ENCODE measurements around the gene CARD10.
"Not testable (repeated sequence)": the region's sequence is repeated elsewhere in the genome, so short reads cannot be mapped to it uniquely, and the experiment has no call there.

CARD10 gene

DNA sequence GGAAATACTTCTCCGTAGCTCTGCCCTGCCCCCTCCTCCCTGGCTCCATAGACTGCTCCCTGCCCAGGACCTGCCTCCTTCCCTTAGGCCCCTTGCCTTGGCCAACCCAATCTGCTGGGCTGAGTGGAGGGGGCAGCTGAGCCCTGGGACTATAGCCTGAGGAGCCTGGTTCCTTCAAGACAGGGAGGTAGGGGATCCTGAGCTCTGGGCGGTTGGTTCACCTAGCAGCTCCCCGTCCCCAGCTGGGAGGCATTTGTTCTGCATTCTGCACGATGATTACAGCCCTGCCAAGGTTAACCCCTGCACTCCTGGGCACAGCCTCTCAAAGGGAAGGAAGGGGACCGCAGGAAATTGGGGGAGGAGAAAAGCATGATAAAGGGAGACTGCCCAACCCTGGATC is 37.5 kb upstream of the CARD10 start:
- DNase-seq (ENCODE audit: low read depth in 2 of 2) = no peak

DNA sequence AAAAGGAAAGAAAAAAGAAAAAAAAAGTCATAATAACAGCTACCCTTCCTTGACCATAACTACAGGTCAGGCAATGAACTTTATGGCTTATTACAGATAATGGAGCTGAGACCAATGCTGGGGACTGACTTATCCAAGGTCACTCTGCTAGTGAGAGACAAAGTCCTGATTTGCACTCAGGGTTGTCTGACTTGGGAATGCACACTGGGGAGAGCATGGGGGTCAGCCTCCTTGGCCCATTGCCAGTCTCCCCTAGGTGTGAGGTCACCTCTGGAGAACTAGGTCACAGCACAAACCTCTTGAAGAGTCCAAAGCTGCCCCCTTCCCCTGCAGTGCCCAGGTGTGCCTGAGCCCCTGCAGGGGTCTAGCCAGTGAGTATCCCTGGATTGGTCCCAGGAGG is 35.8 kb upstream of the CARD10 start:
- no peak for DNase-seq (ENCODE audit: low read depth in 2 of 2)

DNA sequence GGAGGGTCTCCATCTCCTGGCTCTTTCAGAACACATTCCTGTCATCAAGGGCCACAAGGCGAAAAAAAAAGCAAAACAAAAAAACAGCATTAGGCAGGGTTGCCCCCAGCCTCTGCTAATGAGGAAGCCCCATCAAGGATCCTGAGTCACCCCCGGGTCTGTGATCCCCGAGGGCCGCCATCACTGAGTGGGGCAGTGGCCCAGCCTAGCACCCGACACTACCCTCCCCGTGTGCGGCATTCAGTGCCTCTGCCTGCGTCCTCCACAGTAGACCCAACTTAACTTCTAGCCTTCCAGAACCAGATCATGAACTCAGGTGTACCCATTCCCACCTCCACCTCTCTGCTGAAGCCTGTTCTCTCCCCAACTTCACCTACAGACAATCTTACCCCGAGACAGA is 34.5 kb upstream of the CARD10 start:
- no peak for DNase-seq (ENCODE audit: low read depth in 2 of 2)

DNA sequence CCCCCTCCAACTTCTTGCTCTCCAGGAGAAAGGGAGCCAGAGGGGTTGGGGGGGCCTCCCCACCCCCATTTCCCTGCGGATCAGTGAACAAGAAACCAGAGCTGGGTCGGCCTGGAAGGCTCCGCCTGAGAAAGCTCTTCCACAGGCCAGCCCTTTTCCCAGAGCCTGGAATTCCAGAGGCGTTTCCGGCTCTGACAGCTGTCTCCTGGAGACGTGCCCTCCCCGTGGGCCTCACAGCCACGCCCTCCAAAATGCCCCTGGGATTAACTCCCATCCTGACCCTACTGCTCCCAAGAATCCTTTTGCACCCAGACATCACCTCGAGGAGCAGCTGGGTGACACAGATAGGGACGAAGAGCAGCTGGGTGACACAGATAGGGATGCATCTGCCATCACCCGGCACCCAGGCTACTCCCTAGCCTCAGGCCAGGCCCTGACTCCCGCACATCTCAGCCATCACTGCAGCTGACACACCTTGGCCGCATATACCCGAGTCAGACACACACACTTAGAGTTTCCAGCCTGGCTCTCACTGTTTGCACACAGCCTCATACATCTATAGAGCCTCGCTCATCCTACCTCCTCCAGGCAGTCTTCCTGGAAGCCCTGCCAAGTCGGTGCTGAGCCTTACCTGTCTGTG is 33.4 kb upstream of the CARD10 start:
- DNase-seq (ENCODE audit: low read depth in 2 of 2) = no peak

DNA sequence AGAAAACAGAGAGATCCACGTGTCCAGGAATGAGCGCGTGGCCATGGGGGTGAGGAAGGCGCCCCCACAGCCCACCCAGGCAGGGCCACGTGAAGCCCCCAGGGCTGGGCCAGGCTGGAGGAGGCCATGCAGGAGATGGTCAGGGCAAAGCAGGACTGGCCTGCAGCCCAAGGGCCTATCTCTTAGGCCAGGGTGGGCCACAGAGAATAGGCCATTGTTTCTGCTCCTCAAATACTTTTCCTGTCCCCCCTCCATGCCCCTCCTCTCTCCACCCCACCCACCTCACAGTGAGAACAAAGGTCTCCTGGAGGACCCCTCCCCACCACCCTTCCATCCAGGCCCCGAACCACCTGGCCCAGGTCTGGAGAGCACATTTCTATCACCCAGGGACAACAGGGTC is 32.8 kb upstream of the CARD10 start:
- no peak for DNase-seq (ENCODE audit: low read depth in 2 of 2)

DNA sequence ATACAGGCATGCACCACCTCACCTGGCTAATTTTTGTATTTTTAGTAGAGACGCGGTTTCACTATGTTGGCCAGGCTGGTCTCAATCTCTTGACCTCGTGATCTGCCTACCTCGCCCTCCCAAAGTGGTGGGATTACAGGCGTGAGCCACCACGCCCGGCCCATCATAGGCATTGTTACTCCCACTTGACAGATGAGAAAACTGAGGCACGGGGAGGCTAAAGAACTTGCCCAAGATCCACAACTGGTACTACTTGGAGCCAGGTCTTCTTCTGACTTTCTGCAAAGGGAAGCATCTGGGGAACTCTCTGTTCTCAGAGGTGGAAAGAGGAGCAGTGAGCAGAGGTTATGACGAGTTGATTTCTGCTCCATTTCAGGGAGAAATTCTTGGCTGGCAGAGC is 31.7 kb upstream of the CARD10 start:
- DNase-seq (ENCODE audit: low read depth in 2 of 2) = not testable (repeated sequence)

DNA sequence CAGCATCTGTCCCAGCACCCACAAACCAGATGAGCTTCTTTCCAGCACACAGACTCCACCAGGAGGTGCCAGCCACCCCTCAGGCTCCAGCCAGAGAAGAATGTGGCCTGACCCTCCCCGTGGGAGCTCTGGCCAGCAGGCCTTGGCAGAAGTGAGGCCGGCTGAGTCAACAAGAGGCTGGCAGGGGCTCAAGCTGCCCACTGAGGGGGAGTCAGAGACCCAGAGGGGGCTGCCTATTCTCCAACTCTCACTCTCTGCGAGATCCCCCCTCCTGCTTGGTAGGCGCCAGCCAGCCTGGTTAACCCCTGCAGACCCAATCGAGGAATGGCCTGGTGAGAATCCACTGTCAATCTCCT is 30.5 kb upstream of the CARD10 start:
- DNase-seq (ENCODE audit: low read depth in 2 of 2) = no peak

DNA sequence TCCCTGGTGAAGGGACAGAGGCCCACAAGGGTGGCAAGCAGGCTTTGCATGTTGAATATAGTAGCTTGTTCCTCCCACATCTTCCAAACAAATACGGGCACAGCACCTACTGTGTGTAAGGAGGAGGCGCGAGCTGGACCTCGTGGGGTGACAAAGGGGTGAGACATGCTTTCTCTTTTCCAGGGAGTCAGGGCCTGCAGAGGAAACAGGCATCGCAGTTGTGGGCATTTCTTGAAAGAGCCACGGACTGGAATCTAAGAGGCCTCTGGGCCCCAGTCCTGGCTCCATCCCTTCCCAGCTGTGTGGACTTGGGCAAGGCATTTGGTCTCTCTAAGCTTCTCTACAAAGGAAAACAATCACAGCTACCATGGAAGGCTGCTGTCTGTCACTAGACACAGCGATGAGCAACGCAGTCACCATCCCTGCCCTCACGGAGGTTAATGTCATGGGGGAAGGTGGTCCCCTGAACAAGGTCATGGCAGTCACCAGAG is 28.1 kb upstream of the CARD10 start:
- DNase-seq (ENCODE audit: low read depth in 2 of 2) = no peak

DNA sequence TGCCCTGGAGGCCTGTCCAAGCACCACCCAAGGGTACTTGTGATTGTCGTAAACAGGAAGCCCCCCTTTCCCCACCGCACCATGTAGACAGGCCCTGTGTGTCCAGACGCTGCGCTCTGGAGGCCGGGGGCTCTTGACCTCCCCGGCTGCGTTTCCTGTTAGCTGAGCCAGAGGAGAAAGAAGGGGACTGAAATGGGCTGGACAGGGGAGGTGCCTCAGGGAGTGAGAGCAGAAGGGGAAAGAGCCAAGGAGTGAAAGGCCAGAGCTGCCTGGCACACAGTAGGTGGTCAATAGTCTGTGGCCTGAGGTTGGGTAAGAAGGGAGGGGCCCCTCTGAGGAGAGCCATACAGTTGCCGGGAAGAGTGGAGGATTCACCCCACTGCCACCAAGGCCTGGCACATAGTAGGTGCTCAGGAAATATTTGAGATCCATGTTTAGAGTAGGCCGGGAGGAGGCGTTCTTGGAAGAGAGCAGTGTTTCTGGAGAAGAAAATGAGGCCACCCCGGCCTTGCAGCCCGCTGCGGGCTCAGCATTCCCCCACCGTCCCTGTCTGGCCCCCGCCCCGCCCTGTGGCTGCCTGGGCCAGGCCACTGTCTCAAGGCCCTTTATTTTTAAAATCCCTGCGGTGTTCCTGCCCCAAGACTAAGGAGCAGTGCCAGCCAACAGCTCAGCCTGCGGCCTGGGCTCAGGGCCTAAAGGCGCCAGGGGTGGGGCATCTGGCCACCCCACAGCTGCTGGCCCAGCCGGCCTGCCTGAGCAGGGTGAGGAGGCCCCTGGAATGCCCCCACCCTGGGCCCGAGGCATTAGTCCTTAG is 27.4 kb upstream of the CARD10 start:
- no peak for DNase-seq (ENCODE audit: low read depth in 2 of 2)

DNA sequence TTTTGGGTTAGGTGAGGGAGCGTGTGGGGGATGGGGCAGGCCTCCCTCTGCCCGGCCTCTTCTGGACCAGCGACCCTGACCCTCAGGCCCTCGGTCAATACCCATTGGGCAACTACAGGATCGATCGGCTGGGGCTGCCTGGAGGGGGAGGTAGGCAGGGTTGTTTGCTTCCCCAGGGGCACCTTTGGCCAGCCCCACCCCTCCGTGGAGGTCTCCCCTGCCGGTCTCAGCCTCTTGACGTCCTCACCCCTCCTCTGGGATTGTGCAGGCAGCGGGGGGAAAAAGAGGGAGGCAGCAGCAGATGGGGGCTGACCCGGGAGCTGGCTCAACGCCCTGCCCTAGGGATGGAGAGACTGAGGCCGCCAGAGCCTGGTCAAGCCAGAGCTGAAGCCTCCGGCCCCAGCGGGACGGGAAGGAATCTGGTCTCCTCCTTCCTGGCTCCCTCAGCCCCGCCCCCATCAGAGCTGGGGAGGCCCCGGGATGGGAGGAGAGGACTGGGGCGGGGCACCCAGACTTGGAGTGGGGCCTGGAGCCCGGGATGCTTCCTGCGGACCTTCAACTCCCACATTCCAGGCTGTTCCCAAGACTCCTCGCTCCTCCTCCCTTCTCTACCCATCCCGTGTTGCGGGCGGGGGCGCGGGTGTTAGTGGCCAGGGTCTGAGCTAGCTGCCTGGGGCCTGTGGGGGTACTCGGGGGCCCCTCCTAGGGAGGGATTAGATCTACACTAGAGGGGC is 26.7 kb upstream of the CARD10 start:
- no peak for DNase-seq (ENCODE audit: low read depth in 2 of 2)

DNA sequence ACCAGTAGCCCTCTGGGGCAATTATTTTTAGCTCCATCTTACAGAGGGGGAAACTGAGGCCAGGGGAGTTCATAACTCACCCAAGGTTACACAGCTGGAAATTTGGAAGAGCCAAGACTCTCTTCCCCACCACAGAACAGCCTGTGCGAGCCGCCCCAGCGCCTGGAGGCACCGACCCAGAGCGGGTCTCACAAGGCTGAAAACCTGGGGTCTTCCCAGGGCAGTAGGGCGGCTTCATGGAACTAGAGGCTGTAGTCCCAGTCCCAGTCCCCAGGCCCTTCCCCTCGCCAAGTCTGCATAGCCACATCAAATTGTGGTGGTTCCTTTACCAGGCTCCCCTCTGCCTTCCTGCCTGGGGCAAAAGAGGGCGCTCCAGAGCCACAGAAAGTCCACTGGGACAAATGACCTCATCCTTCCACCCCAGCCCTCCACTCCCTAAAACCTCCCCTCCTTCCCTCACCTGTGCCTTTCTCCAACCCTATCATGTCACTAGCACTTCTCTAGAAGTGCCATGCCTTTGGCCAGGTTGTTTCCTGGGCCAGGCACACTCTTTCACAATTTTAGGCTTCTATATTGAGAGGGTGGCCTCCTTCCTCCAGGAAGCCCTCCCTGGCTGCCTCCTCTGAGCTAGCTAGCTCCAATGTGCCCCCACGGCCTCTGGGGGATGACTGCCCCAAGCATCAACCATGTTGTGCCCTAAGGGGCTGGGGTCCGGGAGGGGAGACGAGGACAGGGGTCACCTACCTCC is 25.9 kb upstream of the CARD10 start:
- DNase-seq (ENCODE audit: low read depth in 2 of 2) = no peak

DNA sequence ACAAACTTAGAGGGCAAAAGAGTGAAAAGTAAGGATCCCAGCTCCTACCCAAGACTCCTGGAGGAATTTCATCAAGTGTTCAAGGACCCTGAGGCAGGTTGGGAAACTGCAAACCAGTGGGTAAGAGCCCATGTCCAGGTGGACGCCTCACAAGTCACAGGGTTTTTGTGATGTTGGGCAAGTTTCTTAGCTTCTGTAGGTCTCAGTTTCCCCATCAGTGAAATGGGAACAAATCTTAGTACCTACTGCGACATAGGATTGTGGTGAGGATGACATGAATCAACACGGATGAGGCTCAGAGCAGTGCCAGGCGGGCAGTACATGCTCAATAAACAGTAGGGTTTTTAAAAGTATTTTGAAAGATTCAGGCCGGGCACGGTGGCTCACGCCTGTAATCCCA is 23.7 kb upstream of the CARD10 start:
- DNase-seq (ENCODE audit: low read depth in 2 of 2) = no peak

DNA sequence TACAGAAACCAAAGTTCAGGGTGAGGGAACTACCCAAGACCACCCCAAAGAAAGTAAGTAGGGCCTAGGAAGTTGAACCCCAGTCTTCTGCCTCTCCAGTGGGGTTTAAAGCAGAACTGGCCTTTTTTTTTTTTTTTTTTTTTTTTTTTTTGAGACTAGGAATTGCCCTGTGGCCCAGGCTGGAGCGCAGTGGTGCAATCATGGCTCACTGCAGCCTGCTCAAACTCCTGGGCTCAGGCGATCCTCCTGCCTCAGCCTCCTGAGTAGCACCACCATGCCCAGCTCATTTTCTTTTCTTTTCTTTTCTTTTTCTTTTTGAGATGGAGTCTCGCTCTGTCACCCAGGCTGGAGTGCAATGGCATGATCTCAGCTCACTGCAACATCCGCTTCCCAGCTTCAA is 23.2 kb upstream of the CARD10 start:
- DNase-seq (ENCODE audit: low read depth in 2 of 2) = not testable (repeated sequence)

DNA sequence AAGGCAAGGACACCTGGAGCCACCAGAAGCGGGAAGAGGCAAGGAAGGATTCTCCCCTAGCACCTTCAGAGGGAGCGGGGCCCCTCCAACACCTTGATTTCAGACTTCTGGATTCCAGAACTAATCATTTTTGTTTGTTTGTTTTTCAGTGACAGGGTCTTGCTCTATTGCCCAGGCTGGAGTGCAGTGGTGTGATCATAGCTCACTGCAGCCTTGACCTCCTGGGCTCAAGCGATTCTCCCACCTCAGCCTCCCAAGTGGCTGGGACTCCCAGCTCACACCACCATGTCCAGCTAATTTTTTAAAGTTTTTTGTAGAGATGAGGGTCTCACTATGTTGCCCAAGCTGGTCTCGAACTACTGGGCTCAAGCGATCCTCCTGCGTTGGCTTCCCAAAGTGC is 20.6 kb upstream of the CARD10 start:
- not testable (repeated sequence) for DNase-seq (ENCODE audit: low read depth in 2 of 2)

DNA sequence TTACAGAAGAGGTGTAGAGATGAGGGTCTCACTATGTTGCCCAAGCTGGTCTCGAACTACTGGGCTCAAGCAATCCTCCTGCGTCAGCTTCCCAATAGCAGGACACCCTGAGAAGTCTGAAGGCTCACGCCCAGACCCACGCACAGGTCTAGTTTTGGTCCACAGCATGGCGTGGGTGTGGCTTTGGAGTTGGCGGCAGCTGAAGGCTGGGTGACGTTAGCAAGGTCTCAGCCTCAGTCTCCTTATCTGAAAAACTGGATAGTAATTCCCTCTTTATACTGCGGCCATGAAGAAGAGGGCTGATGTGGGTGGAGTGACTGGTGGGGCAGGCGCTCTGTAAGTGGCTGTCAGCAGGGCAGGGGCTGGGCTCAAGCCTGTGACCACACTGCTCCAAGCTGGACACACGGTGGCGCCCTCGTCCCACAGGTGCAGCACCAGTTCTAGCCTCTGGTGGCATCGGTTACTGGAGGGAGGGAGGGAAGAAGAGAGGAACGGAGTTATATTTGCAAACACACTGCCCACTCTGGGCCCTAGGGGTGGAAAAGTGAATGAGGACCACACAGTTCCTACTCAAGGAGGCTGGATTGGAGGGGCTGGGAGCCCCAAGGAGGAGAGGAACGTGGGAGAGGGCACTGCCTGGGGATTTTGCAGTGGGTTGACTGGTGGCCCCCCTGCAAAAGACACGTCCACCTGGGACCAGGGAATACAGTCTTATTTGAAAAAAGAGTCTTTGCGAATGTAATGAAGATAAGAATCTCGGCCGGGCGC is 19.6 kb upstream of the CARD10 start:
- peak; percentile 77 to 80 for DNase-seq (ENCODE audit: low read depth in 2 of 2)

DNA sequence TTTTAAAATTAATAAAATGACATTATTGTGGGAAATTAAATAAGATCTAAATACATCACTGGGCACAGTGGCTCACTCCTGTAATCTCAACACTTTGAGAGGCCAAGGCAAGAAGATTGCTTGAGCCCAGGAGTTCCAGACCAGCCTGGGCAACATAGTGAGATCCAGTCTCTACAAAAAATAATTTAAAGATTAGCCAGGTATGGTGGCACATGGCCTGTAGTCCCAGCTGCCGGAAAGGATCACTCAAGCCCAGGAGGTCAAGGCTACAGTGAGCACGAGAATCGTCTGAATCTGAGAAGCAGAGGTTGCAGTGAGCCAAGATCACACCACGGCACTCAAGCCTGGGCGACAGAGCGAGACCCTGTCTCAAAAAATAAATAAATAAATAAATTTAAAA is 15.9 kb upstream of the CARD10 start:
- DNase-seq (ENCODE audit: low read depth in 2 of 2) = no peak

DNA sequence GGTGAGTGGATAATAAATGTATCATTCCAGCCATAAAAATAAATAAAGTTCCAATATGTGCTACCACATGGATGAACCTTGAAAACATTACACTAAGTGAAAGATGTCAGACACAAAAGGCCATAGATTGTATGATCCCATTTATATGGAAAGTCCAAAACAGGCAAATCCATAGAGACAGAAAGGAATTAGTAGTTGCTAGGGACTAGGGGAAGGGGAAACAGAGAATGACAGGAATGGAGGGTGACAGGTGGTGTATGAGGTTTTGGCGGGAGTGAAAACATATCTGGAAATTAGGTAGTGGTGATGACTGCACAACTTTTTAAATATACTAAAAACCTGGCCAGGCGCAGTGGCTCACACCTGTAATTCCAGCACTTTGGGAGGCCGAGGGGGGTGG is 15.2 kb upstream of the CARD10 start:
- DNase-seq (ENCODE audit: low read depth in 2 of 2) = no peak

DNA sequence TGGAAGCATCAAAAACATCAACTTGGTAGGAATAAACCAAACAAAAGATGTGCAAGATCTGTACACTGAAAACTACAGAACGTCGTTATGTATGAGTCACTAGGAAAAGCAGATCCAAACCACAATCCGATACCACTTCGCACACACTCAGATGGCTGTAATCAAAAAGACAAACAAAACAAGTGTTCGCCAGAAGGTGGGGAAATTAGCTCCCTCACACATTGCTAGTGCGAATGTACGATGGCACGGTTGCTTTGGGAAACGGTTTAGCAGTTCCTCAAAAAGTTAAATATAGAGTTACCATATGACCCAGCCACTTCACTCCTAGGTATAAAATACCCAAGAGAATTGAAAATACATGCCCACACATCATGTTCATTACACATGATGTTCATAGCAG is 14.8 kb upstream of the CARD10 start:
- DNase-seq (ENCODE audit: low read depth in 2 of 2) = no peak

DNA sequence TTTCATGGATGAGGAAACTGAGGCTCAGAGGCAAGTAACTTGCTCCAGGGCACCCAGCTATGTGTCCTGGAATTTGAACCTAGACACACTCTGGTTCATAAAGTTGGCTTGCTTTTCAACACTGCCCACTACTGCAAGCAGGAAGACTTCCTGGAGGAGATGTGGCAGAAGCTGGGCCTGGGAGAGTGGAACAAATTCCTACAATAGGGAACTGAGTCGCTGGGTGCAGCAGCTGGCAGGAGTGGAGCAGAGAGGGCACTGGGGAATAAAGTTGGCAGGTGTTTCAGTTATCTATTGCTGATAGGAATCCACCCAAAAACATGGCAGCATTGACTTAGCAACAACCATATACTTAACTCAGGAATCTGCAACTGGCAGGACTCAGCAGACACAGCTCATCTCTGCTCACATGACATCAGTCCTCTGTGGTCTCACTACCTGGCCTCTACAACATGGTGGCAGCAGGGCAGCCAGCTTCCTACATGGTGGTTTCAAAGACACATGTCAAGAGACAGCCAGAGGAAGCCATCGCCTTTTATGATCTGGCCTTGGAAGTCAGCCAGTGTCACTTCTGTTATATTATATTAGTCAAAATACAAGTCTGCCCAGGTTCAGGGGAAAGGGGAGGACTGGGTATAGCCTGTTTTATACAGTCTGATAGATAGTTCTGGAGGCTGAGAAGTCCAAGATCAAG is 10.6 kb upstream of the CARD10 start:
- no peak for DNase-seq (ENCODE audit: low read depth in 2 of 2)

DNA sequence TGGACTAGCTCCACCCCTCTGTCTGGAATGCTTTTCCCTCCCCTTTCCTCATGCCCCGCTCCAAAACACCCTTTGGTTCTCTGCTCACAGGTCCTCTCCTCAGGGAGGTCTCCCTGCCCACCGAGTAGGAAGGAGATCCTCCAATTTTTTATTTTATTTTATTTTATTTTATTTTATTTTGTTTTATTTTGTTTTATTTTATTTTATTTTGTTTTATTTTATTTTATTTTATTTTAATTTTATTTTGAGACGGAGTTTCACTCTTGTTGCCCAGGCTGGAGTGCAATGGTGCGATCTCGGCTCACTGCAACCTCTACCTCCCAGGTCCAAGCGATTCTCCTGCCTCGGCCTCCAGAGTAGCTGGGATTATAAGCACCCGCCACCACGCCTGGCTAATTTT is 8.7 kb upstream of the CARD10 start:
- not testable (repeated sequence) for DNase-seq (ENCODE audit: low read depth in 2 of 2)

Data from stimulated activated CD8-positive, alpha-beta memory T cell treated with anti-CD3 and anti-CD28 coated beads, Interleukin-7, amount 100 ng/mL, for 4 hours (primary cell).